ENCODE data around the gene CSTPP1. TPM values are rescaled to one million over a fixed set of nuclear protein-coding genes. Genes with fewer than 3 reads are reported as not detected.

The CSTPP1 gene
- total and polyA plus RNA-seq, 2 donors (not counting 3 experiments of a cell fraction or from before 2014, with no cell fraction given) = 25.9 to 38.2 TPM

DNA sequence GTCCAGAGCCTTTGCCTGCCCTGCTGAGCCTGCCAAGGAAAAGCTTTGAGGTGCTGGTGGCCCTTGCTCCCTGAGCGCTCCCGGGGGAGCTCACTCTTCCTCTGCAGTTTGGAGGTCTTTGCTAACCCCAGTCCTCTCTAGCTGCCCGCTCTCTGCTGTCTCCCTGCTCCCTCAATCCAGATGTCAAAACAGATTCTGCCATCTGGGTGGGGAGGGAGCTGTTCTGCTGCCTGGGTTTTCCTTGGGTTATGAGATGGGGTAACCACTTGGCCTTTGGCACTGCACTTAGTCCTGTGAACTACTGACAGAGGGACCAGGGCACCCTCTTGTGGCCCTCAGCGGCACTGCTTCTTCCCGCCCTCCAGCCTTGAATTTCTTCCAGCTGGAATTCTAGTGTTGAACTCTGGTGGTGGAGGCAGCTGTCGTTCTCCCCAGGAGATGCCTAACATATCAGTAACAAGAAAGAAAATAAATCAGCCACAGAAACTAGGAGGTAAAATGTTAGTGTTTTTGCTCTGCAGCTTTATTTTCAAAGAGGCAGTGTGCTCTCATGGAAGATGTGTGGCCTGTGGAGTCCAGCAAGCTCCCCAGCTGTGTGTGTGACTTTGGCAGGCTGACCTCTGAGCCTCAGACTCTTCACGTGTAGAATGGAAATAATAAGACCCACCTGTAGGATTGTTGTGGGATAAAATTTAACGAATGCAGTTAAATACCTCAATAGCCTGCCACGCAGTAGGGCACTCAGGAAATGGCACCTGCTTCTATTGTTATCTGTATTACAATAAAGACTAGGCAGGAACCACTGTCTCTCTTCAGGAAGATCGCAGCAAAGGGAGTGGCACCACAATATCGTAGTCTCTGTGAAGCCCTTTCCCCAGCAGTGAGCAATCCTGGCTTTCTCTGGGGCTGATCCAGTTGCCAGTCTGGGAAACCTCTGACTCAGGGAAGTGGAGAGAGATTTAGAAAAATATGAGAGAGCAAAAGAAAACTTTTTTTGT lies 216.7 kb downstream of the CSTPP1 start:
- DNase-seq (ENCODE audit: low read depth, low spot score) = peak; percentile 76
- Histone ChIP-seq H3K4me3 (replicated peaks in 1 of 3; ENCODE audit: insufficient read depth in 1 of 3, low read depth in 1 of 3, low read length in 3 of 3) (no peak overlapping the region), H3K9ac (replicated peaks; ENCODE audit: extremely low read depth, insufficient read depth, low read length) (no peak overlapping the region), H3K9me3 (replicated peaks; ENCODE audit: control insufficient read depth, insufficient read depth, low read length) (no peaks in the 10 kb centered on the region), H3K4me1 (ENCODE audit: control insufficient read depth, extremely low read depth, insufficient read depth, low read length) (no peaks in the 10 kb centered on the region), H3K27me3 (ENCODE audit: control insufficient read depth in 2 of 2, insufficient read depth in 2 of 2, low read length in 2 of 2) (no peaks in the 10 kb centered on the region), H3K79me2 (ENCODE audit: control insufficient read depth, insufficient read depth, low read length) (no peaks in the 10 kb centered on the region), H3K36me3 (ENCODE audit: control insufficient read depth in 2 of 2, extremely low read depth in 1 of 2, insufficient read depth in 2 of 2, low read length in 2 of 2) (no peaks in the 10 kb centered on the region), H4K20me1 (replicated peaks; ENCODE audit: control insufficient read depth, extremely low read depth, insufficient read depth, low read length) (no peaks in the 10 kb centered on the region), H3K9me1 (replicated peaks; ENCODE audit: control insufficient read depth, extremely low read depth, insufficient read depth, low read length) (no peaks in the 10 kb centered on the region), H2AFZ (ENCODE audit: low read depth, low read length) (no peak overlapping the region), H3K27ac (ENCODE audit: insufficient read depth, low read depth, low read length) (no peak overlapping the region), H3K4me2 (ENCODE audit: insufficient read depth, low read length) (no peak overlapping the region)
- ChIA-PET POLR2A (no interaction called here), CTCF (interaction anchor here (0.6 to 5.1 kb wide), 56 partner anchors 8 to 354 kb away, joined by 3 to 120 read pairs (median 4); partner anchors contain the start of genes CSTPP1, DDB2 and LRP4)
- dilution Hi-C loops (cut with MboI; ENCODE audit: extremely low pct_ligation_motif_present, low sequenced_read_pairs) = no loop called here
- no TSS peak for BruUV-seq (replicated peaks)
- intact Hi-C loops (cut with micrococcal nuclease) = loop anchor here (1.0 kb wide), 2 partner anchors 237 to 264 kb away; no protein-coding TSS in a partner anchor
- peak; percentile 85 for FAIRE-seq
- TF ChIP-seq CTCF (IDR thresholded peaks at IDR 0.05; ENCODE audit: extremely low read depth in 1 of 2, insufficient read depth in 1 of 2, low read depth in 1 of 2, low read length in 2 of 2) = peak; percentile 95 to 96
- no peak for TF ChIP-seq EZH2 (IDR thresholded peaks at IDR 0.05; ENCODE audit: borderline replicate concordance, low read depth, low read length, severe bottlenecking)

Data from endothelial cell of umbilical vein (primary cell).